CD4-positive, alpha-beta T cell treated with Interleukin-21 for 1 hour (primary cell): ENCODE measurements around the gene NRG3.

Source experiments
- DNase-seq: peaks from one replicate; pipeline ENCODE4 v3.0.0-alpha.2; 2020

NRG3 gene

DNA sequence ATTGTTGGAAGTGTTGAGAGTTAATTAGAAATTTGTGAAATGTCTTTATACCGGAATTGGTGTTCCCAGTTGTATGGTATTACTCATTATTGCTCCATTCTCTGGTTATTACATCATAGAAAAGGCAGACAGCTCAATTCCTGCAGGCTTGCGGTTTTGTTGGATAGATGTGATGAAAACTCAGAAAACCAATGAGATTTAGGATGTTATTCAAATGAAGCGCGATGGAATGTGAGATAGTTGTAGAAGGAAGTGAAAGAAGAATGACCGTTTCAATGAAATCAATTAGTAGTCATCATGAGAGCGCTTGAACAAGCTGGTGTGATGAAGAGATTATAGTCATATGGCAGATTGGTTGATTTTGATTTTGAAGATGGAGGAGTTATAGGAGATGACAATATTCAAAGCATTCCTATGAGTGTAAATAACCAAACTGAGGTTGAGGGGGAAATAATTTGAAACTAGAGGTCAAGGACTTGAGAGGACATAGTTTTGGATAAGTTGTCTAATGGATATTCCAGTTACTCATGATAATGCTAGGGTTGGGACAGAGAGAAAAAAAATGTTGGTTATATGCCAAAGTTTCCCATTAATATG is 991.5 kb downstream of the NRG3 start:
- DNase-seq = no peak

DNA sequence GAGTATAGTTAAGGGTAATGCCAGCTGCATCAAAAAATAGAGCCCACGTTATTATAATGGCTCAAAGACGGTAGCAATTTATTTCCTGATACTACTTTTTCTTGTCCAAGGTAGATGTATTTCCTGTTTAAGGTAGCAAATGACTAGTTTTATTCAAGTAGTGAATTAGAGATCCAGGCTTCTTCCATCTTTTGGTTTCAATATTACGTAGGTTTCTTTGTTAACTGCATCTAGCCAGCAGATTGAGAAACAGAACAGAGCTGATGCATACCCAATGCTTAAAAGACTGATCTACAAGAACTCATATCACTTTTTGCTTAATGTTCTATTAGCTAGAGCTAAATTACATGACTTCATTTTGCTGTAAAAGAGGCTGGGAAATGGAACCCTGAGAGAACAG is 992.1 kb downstream of the NRG3 start:
- no peak for DNase-seq

DNA sequence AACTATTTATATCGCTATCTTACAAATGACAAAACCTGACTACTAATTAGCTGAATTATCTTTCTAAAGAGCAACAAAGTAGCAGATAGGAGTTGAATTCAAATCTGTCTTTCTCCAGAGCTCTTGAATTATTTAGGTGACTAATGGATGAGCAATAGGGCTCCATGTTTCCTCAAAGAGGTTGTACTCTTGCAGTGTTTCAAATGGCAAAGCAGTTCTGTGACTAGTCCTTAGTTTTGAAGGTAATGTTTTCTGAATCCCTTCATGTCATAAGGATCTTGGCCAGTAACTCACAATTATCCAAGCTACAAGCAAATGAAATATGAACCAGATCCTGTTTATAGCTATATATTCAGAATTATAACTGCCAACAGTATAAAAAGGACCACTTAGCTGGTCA is 999.7 kb downstream of the NRG3 start:
- no peak for DNase-seq

DNA sequence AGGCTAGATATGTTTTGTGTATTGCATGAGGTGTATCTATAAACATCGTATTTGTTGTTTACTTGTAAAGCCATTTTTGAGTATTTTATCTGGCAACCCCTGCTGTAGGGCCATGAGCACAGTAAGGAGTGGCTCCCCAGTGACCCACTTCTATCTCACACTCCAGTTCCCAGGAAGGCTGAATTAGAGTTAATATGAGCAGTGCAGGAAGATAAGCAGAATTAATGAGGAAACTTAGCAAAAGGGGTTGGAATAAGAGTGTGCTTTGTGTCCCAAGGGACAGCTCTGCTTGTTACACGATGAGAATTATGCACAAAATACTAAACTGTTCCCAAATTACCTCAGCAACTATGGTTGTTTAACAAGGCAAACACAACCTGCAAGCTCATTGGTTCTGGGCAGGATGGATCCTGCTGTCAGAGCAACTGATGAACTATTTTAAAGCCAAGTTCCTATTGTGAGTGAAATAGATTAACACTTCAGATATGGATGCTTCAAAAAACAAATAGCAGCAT is 1005.8 kb downstream of the NRG3 start:
- DNase-seq = no peak

DNA sequence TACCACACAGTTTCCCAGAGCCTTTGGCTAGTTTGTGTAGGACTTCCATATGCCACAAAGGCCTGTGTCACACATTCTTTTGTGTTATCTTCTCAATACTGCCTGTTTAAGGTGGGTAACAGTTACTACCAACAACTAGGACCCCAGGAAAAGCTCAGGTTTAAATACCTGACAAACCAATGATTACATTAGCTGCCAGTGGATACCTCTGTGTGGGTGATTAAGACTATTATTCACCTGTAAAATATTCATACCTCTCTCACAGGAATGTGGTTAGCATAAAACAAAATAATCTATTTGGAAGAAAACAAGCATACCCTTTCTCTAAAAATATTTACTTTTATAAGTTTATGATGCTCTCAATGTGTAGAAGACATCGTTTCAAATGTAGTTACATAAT is 1007.7 kb downstream of the NRG3 start:
- no peak for DNase-seq

DNA sequence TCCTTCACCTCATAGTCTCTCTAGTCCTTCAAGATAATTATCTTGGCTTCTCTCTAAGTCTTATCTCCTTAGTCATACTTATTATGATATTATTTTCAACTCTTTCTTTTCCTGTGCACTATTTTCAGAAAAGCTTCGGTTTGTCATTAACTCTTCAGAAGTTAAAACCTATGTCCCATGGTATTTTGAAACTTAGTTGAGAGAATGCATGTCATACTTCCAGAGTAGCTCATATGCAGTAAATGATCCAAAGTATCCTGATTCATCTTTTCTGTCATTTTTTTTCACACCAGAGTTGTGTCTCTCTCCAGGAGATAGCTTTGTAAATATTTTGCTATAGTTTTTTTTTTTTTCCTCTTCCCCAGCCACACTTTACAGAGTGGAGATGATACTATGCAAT is 1008.6 kb downstream of the NRG3 start:
- DNase-seq = no peak

DNA sequence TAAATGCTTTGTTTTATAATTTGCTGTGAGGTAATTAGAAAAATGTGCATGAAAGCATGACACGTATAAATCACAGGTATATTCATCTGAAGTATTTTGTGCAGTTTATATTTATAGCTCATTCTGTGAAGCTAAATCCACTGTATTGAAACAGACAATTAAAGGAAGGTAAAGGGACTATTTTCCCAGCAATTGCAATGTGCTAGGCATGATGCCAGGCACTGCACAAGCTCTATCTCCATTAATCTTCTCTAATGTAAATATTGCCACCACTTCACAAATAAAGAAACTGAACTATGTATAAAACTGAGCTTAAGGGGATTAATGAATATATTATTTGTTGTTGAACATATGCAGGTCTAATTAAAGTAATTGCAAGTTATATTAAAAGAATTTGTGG is 1012.5 kb downstream of the NRG3 start:
- DNase-seq = no peak

DNA sequence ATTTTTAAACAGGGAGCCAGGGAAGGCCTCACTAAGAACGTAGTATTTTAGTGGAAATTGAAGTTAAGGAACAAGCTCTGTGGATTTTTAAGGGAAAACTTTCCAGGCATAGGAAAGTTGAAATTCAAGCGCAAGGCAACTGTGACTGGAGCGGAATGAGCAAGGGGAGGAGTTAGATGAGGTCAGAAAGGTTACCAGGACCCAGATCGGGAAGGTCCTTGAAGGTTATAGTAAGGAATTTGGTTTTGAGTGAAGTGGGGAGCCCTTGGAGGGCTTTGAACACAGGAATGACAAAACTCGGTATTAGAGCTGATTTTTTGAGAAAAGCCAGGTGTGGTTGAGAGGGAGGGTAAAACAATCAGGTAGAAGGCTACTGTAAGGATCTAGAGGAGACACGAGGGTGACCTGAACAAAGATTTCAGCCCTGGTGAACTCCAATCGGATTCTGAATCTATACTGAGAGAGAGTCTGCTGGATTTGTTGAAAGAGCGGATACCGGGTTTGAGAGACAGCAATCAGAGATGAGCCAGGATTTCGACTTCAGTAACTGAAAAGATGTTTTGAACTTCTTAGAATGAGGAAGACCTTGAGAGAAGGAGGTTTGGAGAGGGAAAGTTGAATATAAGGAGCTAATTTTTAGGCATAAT is 1013.9 kb downstream of the NRG3 start:
- no peak for DNase-seq

DNA sequence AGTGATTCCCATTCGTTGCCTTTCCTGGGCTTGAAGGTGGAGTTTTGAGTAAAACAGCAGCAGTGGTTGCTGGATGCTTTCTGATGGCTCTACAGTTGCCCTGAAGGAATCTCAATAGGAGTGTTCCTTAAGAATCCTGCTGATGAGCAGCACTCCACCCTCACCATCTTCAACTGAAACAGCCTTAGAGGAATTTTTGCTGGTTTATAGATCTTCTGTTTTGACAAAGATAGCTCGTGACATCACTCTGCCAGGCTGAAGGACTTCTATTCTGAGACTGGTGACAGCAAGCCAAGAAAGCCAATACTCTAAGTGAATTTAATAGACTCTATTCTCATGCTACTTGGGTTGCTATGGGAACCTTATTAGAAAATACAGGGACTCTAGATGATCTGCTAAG is 1014.7 kb downstream of the NRG3 start:
- DNase-seq = no peak

DNA sequence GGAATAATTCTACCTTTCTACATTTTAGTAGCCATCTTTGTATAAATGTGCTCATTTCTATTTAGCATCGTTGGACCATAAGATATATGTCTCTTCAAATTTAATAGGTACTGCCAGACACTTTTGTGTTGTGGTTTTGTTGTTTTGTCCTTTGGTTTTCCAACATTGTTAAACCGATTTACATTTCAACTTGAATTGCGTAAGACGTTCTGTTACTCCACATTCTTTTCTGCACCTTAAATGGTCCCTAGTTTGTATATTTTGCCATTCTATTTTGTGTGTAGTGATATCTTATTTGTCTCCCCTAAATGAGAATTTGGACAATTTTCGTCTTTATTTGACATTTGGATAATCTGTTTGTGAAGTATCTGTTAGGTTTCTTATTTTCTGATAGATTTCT is 1015.6 kb downstream of the NRG3 start:
- no peak for DNase-seq

DNA sequence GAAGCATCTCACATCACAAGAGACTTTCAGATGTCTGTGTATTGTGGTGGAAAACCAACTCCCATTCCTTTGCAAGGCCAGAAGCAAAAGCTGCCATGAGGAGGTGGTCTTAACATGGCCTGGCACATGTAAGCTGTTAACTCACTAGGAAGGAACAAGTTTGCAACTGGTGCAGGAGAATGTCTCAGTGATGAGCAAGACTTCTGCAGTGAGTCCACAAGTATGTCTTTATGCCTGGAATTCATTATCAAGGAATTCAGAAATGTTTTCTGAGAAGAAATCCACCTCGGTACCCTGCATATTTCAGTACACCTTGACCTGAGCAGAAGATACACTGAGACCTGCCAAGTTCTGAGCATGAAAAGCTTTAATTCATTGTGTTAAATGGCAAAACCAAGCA is 1033.1 kb downstream of the NRG3 start:
- DNase-seq = no peak

DNA sequence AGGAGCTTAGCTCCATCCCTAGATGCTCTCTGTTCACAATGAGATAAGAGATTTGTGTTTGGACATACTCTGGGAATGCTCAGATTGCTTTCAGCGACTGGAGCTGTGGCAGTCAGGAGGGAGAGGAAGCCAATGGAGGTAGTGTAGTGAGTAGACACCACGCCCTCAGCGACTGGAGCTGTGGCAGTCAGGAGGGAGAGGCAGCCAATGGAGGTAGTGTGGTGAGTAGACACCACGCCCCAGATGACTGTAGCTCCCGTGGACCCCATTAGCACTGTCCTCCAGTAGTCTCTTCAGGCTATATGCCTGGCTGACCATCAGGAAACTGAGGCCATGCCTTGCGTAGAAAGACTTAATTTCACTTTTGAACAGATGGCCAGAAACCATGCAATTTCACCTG is 1033.8 kb downstream of the NRG3 start:
- DNase-seq = no peak

DNA sequence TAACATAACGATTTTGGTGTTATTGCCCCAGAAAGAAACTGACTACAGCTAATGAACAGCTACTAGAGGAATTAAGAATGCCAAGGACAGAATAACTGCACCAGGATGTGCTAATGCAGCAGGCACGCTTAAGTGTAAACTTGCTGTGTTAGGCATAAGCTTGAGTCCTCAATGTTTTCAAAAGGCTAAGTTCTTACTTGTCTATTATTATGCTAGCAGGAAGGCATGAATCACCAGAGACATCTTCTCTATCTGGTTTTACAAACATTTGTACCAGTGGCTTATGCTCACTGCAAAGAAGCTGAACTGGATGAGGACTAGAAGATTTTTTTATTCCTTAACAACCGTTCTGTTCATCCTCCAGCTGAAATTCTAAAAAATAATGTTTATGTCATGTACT is 1035.3 kb downstream of the NRG3 start:
- no peak for DNase-seq

DNA sequence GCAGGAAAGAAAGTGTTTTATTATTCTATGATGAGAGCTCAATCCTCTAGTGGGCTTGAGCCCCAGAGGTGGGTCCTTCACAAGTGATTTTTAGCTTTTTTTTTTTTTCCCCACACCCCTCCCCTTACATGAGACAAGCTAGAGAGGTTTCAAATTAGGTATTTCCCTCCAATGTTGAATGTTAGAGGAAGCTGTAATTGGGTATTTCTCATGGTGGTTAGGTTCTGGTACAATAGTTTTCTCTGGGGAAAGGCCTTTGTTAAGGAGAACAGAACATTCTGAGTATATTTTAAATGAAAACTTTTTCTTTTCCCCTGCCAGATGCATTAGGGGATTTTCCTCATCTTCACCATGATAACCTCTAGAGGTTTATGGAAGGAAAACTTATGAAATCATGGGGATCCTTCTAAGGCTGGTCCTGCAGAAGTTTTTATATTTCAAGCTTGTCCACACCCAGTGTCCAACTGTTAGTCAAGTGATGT is 1039.7 kb downstream of the NRG3 start:
- DNase-seq = no peak

DNA sequence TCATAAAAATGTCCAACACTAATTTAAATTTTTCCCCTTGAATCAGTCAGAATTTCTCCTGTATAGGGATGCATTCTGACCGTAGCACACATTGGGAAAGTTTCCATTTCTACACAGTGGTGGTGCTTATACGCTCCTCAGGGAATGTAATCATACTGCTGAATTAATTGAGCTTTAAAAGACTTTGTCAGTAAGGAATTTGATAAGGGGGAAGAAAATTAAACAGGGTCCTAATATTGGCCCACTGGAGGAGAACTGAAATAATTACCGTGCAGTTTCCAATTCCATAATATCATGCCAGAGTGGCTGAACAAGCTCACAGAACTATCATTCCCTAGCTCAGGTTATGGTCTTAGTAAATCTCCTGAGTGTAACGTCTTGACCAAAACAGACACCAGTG is 1041.9 kb downstream of the NRG3 start:
- no peak for DNase-seq

DNA sequence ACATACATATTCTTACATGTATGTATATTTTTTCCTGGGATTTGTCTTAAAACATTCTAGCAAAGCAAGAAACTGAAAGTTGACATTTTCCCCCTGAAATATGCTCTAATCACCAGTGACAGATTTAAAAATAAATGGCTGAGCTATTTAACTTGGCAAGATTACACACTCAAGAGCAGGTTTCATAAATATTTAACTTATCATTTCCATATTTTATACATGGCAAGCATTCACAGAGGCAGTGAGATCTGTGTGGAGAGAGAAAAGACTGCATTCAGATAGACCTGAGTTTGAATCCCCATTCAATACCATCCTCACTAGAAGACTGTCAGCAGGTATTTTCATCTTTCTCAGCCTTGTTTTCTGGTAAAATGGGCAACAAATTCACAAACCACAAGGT is 1043.0 kb downstream of the NRG3 start:
- DNase-seq = no peak

DNA sequence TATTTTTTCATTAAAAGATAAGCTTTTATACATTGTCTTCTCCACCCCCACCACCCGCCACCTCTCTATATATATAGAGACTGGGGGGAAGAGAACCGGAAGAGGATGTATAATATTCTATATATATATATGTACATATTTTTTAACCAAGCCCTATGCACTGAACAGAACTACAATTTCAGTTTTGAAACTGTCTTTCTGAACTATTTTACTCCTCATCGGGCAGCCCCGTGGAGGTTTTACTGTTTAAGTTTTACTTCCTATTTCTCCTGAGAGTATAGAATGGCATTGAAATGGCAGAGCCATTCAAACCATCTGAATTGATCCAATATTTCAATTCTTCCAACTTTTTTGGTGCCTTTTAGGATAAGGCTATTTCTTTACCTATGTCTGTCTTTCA is 1047.1 kb downstream of the NRG3 start:
- no peak for DNase-seq

DNA sequence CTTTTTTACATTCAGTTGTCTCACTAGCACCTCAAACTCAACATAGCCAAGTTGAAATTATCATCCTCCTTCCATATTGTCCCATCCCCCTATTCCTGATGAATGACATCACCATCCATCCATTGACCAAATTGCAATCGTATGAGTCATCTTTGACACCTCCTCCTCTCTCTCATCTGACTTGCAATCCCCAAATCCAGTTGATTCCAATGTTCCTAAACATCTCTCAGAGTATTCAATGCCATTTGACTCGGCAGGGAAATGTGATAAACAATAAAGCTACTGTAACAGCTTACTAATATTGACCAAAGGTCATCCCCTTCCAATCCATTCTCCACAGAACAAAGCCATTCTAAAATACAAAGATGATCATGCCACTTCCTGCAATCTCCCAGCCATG is 1047.8 kb downstream of the NRG3 start:
- no peak for DNase-seq

DNA sequence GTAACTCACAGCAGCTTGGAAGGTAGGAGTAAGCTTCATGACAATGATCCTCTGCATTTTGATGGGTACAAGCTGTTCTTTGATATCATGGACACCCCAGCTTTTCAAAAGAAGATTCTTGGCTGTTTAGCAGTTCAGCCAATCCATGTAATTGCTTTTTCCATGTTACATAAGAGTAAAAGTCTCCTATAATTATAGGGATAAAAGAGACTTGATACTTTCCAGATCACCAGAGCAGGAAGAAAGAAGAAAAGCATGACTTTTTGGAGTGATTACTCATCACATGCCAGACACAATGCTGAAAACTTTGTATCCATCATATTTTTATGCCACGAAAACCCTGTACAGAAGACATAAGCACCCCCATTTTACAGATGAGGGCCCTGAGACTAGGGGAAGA is 1049.7 kb downstream of the NRG3 start:
- no peak for DNase-seq

DNA sequence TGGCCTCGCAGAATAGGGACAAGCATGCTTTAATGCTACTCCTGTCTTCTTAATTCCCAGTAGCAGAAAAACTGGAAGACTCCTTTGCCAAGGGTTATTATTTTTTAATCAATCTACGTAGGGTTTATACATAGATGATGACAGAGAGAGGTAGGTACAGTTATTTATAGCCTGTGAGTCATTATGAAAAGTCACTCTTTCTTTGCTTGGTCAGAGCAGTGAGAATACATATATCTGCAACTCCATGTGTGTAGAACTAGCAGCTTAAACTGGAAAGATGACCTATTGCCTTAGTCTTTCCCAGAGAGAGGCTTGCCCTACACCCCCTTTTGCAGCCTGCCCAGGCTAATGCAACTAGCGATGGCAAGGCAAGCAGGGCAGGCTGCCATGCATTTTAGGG is 1050.6 kb downstream of the NRG3 start:
- DNase-seq = no peak

DNA sequence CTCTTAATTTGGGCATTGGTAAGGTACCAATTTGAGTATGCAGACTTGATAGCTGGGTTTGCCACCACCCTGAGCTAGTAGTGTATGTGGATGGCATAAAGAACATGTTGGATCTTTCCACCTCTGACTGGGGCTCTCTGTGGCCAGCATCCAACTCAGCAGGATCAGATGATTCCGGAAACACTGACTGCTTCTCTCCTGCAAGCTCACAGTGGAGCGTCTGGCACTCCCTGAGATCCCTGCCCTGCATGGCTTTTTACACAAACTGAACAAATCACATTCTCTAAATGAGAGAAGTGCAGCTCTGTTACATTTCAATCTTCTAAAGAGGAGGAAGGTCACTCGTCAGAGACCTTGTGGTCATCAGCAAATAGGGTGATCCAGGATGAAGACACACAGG is 1057.5 kb downstream of the NRG3 start:
- no peak for DNase-seq

DNA sequence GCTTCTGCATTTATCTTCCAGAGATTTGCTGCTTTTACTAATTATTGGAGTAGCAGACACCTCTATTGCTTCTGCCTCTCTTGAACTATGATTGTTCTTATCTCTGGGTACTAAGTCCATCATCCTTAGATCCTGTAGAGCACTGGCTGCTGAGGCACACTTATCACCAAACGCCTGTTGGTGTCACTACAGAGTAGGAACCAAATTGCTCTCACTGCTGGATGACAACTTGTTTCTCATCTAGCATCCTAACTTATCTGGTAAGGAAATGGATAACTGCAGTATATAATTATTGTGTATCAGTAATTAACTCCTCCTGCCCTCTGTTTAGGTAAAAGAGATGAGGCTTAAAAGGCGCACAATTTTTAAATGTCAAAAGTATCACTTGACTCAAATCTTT is 1059.4 kb downstream of the NRG3 start:
- DNase-seq = no peak

DNA sequence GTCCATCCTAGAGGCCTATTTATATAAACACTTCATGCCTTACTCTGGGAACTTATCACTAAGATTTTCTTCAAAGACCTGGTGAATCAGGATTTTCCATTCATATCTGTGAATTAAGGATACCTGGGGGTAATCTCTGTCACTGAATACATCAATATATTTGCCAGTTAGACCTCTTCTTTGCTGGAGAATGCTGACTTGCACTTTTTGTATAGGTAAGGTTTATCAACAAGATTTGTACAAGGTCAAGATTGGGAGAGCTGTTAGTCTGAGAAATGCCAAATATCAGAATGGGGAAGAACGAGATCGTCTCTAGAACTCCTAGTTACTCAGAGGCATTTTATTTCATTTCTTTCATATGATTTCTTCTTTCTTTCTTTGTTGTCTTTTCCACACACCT is 1060.0 kb downstream of the NRG3 start:
- DNase-seq = no peak

DNA sequence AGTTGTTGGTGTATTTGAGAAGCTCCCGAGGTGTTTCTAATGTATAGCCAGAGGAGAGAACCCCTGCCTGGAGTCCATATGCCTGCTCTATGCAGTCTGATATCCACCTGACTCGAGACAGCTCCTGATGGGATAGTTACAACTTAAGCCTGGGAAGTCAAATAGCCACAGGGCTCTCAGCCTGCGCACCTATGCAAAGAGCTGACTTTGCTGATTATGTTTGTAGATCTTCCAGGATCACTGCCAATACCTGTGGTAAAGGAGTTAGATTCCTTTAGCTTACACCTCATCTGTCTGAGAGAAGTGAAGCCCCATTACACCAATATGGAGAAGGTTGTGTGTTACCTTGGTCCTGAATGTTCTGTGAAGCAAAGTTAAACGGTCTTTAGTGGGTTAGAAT is 1063.3 kb downstream of the NRG3 start:
- DNase-seq = no peak
